Measurements from ENCODE around the gene ETV3.

The ETV3 gene

DNA sequence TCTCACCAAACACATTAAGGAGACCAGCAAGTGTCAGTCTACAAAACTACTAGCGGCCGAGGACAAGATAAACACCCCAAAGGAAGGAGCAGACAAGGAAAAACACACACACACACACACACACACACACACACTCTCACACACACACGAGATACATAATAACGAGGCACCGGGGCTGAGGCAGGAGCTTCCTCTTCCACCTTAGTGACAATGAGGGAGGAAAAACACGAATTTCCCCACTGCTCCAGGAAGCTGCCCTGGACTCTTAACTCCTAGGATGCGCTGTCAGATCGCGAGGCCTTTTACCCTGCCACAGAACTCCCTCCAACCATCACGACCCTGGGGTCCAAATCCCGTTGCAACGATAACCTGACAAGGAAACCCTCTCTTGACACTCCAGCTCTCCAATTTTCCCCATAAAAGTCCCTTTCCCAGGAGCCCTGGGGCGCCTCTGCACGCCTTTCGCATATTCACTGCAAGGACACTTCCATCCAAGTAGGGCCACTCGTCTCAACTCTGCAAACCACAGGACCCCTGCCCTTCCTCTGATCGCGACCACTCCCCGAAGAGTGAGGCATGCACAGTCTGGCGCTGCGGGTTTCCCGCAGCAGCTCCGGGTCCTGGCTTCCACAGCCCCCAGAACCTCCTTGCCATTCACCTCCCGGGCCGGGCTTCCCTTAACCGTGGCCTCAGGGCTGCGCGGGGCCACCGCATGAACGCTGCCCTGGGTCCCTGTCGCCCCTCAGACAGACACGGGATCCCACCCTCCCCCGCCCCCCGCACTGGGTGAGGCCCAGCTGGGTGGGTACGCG, 581 bp downstream of the ETV3 start:
- DNase-seq = no peak

- no peak for DNase-seq
Observed at GRCh38 chr1:157137046-157137407, 1.2 kb downstream of the ETV3 start.

- no peak for DNase-seq
Observed at GRCh38 chr1:157136133-157136532, 2.1 kb downstream of the ETV3 start.

DNA sequence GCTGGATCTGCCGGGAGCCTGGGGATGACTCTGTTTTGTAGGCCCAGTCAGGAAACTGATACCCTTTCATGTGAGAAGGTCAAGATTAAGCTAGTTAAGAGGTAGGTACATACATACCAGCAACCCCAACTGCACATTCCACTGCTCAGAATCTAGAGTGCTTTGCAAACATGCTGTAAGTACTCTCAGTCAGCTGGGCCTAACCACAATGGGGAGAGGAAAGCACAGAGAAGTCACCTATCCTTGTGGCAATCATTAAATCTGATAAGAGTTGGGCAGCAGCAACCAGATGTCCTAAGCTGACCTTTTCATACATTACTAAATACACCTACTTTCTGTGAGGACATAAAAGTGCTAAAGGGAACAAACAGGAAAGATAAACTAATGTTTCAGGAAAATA, 2.5 kb downstream of the ETV3 start:
- DNase-seq = no peak

- DNase-seq = no peak
Observed at GRCh38 chr1:157135070-157135469, 3.1 kb downstream of the ETV3 start.

DNA sequence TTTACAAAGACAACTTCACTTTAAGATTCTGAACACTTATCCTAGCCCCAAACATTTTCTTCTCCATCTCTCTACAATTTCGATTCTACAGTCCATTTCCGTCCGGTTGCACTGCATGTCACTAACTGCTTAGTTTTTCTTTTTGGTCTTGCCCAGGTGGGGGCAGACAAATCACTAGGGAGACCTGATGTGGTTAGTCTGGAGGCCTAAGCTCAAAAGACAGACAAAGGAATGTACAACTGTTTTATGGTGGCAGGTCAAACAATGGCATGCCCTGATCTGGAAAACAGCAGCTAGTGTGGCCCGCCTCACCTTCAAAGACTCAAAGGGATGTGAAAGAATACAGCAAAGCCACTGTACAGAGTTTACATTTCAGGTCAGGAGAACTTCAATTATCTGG, 3.8 kb downstream of the ETV3 start:
- DNase-seq = no peak

DNA sequence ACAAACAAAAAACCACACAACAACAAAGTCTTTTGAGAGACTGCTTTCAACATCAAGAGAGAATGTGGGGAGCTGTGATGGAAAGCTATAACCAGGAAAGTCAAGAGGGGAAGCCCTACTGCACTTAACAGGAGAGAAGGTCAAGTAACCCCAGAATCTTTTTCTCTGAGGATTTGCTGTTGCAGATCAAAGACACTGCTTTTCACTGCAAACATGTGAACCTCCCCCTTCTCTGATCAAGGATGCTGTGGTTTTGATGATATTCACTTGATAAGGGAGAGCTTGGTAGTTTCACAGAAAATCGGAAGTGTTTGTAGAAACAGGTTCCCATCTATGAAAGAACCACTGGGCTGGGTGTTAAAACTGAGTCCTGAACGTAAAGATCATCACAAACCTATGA, 4.8 kb downstream of the ETV3 start:
- no peak for DNase-seq

DNA sequence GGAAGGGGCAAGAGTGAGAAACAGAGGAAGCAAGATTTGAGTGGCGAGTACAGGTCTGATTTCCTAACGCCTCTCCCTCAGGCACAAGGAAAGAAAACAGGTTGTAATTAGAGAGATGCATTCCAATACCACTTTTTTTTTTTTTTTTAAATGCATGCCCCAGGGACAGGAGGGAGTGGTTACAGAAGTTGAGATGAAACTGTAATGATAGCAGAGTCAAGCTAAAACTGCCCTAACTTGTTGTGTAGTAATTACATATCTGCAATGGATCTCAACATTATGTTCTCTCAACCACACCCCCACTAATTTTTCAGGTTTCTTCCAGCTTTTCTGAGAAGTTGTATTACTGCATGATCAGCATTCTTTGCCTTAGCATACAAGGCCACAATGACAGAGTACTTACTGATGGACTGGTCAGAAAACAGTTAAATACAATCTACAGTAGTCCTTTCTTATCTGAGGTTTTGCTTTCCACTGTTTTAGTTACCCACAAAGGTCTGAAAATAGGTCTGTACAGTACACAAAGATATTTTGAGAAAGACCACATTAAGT, 5.5 kb downstream of the ETV3 start:
- no peak for DNase-seq

- DNase-seq = no peak
Observed at GRCh38 chr1:157132111-157132510, 6.1 kb downstream of the ETV3 start.

GRCh38 chr1:157131281-157131680, 6.9 kb downstream of the ETV3 start:
- no peak for DNase-seq

DNA sequence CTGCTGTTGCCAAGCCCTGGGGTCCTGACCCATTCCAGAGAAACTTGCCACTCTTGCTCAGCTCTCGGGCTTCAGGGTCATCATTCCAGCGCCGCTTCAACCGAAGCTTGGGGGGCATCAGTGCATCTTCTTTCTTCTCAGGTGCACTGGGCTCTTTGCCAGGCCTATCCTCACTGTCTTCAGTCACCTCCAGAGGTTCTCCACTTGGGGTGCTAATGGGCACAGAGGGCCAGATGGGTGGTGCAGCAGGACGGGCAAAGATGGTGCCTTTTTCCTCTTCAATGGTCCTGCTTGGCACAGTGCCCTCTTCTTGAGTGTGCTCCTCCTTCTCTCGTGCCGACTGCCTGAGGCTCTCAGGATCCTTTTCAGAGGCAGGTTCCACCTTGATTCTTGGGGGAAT, 13.3 kb downstream of the ETV3 start:
- DNase-seq = no peak

DNA sequence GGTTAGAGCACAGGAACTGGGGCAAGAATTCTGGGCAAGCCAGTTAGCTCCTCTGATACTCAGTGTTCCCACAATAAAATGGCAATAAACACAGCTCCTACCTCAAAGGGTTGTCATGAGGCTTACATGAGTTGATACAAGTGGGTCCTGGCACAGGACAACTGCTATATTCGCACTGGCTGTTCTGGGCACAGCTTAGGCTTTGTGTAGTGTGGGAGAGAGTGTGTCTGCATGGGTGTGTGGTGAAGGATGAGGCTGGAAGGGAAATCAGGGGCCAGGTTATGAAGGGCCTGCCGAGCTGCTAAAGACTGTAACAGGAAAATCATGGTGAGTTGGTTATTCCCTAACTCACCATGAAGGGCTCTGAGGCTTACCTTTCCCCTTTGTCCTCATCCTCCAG, 18.7 kb downstream of the ETV3 start:
- no peak for DNase-seq

- no peak for DNase-seq
Observed at GRCh38 chr1:157119008-157119407, 19.2 kb downstream of the ETV3 start.

- DNase-seq = no peak
Observed at GRCh38 chr1:157117527-157118057, 20.6 kb downstream of the ETV3 start.

GRCh38 chr1:157116737-157117103, 21.5 kb downstream of the ETV3 start:
- no peak for DNase-seq

DNA sequence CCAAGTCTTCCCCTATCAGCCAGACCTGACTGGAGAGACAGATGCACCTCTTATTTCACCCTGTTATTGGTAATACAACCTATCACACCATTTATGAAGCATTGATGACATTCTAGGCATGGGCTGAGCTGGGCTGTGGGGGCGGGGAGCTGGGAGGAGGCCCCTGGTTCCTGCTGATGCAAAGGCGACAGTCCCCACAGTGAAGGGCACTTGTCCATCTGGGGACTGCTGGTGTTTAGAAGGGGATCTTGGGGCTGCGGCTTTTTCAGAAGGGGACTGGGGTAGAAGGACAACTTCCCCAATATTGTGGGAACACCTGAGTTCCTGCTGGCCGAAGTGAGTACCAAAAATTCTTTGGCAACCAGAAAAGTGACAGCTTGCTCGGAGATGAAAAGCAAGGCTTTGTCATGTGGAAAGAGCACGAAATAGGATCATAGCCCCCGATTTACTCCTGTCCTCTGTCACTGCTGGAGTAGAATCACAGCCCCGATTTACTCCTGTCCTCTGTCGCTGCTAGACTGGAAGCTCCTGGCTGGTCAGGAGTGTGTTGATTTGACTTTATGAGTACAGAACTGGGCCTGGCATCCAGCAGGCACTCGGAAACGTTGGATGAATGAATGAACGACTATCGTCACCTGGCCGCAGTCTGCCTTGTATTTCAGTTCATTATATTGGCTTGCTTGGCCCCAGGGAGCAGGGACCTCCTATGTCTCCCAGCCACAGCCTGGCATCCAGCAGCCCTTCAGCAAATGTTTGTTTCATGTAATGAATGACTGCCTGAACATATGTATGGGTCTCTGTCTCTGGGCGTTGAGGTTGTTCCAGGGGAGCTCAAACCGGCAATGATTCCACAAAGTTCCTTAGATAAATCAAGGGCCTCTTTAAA, 22.1 kb downstream of the ETV3 start:
- DNase-seq = no peak

GRCh38 chr1:157115429-157115838, 22.8 kb downstream of the ETV3 start:
- no peak for DNase-seq

GRCh38 chr1:157114183-157115121, 23.7 kb downstream of the ETV3 start:
- no peak for DNase-seq

DNA sequence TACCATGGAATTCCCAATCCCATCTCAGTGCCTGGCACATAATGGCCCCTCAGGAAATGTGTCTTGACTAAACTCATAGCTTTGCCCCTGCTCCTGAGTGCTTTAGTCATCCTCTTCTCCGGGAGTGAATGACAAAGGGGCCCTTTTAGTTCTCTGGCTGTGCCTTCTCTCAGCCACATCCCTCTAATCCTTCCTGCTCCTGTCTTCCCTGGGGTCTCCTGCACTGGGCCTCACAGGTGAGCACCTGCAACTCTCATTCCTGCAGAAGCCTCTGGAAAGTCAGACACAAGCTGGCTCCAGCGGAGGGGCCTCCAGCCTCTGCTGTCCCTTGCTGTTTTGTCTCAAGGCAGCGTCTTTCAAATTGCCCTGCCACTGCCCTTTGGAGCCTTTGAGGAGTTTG, 24.6 kb downstream of the ETV3 start:
- no peak for DNase-seq

DNA sequence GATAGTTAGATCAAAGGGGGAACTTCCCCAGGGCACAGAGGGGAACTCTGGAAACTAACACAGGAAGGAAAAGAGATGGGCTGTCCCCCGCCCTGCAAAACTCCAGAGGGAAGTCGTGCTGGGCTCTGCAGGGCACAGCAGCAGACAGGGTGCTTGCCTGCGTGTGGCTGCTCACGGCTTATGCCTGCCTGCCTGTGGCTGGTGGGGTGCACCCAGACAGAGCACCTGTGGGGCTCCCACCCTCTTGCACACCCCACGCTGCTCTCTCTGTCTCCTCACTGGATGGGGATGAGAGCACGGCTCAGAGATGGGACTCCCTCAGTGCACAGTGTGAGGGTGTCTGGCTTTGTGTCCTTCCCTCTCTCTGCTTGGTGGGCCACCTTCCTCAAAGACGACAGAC, 25.1 kb downstream of the ETV3 start:
- no peak for DNase-seq

DNA sequence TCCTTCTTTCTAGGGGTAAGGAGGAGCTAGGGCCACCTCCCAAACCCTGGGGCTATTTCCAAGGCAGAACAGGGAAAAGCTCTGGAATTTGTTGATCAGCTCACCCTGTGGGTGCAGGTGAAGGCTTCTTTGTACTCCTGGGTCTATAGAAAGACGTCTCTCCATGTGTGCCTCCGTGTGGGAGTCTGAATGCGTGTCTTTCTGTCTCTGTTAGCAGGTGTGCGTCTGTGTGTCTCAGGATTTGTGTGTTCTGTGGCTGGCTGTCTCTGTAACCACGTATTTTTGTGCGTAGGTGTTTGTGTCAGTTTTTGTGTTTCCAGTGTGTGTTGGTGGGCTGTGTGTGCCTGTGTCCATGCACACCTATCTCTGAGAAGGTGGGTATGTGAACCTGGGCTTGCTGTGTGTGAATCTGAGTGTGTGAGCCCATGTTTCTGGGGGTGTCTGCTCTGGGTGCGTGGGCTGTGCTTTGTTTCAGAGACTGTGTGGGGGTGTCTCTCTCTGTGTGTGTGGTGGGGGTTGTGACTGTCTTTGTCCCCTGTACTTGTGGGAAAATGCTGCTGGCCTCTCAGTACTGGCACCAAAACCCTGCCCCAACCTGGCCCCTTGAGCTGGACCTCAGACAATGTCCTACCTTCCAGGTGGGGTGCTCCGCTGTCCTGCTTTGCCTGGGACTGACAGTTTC, 25.9 kb downstream of the ETV3 start:
- no peak for DNase-seq
